OCI-M2 (cell line): ENCODE data around the gene CFAP90.

ENCODE experiments used
- DNase-seq: peaks from one replicate; lab custom pipeline; 2025; ENCODE audit not compliant: unreplicated experiment; lab: John Stamatoyannopoulos, UW

The CFAP90 gene

DNA sequence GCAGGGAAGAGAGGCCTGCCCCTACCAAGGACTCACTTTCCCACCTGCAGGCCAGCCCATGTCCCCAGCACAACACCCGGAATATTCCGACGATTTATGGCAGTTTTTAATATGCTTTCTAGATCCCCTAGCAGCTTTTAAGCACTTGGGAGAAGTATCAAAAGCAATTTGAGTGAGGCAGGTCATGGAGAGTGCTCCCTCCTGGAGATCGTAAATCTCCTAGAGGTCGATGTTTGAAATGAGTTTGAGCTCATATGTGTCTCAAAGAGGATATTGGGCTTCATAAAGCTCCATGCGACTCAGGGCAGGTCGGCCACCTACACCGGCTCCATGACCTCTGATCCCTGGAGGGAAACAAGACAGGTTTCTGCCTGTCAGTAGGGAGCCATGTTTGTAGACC lies 27.3 kb downstream of the CFAP90 start:
- DNase-seq = no peak

DNA sequence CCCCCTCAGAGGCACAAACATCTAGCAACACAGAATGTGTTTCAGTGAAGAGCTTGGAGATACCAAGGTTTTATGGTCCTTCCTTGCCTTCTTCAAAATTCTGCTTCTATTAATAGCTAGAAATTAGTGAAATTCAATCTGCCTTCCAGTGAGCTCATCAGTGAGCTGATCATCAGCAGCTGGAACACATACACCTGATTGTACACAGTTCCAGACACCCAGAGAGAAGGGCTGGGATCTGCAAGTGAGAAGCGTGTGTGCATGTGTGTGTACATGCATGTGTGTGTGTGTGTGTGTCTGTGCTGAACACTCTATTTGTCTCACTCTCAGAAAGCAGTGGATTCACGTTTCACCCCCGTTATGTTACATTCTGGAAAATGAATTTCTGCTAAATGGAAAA lies 28.5 kb downstream of the CFAP90 start:
- no peak for DNase-seq

DNA sequence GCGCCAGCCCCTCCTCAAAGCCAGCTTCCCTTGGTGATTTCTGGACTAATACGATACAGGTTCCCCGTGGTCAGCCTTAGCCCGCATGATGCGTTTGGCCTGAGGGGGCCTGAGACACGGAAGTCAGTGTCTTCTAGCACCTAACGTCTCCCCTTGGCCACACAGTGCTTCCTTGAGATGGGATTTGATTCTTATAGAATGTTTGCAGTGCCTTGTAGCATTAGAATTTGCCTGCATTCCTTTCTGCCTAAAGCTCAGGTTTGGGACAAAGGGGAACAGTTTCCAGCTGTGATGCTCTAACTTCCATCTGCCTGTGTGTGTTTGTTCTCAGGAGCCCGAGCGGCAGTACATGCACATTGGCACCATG lies 34.4 kb downstream of the CFAP90 start:
- no peak for DNase-seq

DNA sequence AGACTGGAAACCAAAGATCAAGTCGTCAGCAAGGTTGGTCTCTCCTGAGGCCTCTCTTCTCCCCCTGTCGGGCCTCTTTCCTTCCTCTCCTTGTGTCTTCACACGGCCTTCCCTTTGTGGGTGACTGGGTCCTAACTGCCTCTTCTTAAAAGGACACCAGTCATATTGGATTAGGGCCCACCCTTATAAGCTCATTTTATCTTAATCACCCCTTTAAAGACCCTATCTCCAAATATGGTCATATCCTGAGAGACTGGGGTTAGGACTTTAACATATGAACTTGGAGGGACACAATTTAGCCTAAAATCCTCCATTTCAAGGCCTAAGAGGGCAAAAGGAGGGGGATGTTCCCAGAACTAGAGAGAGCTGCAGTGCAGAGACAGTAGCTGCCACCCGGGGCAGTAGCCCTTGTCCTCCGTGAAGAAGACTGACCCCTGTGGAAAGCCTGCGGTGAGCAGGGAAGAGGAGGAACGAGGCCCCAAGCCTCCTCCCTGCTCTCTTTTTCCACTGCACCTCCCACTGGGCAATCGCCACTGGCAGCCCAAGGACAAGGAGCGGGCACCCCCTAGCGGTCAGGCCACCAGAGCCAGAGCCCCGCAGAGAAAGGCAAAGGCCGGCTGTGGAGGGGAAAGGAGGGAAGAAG lies 34.9 kb downstream of the CFAP90 start:
- no peak for DNase-seq

GRCh38 chr5:7814816-7815215 lies 36.1 kb downstream of the CFAP90 start:
- DNase-seq = no peak

DNA sequence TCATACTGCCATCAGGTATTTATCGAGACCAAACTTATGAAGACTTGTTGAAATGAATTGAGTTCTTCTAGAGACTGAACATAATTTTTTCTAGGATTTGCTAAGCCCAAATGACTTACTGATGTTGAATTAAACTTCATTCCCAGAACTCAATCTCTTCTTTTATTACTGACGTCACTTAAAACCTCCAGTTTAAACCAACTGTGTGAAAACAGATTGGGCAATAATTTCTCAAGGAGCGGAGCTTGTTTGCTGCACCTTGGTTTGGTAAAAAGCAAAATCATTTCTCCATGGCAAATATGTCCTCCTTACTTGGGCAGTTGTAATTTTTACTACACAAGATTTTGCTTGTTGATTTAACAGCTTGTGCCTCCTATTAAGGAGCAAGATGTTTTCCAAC lies 37.4 kb downstream of the CFAP90 start:
- no peak for DNase-seq

DNA sequence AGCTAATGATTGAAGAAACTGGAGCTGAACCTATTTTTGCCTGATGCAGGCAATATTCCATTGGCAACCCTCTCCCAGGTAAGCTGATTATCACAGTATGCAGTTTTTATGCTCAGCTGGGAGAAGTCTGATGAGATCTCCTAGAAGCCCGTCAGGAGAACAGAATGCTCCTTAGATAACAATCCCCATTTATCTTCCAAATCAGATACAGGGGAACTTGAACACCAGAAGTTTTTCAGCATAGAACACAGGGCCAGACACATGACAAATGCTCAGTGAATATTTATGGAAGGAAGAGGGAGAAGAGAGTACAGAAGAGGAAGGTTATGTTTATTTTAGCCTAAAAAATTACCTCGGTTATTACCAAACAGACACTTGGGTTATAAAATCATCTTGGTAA lies 37.9 kb downstream of the CFAP90 start:
- DNase-seq = no peak

GRCh38 chr5:7811715-7812114 lies 39.2 kb downstream of the CFAP90 start:
- no peak for DNase-seq

GRCh38 chr5:7808998-7809397 lies 41.9 kb downstream of the CFAP90 start:
- DNase-seq = no peak

DNA sequence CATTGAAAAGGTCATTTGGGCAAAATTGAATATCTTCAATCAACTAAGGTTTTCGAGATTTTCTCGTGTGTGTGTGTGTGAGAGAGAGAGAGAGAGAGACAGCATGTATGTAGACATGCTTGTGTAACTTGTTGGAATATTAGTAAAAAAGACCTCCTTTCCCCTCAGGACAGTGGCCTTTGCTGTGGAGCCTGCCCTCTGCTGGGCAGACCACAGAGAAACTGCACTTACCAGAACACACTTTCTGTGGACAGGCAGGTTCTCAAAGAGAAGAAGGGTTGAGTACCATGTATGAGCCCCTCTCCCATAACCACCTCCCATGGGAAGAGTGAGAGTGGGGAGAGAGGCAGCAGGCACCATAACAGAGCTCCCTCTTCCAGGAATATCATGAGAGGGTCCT lies 45.6 kb downstream of the CFAP90 start:
- DNase-seq = no peak

- no peak for DNase-seq
These were observed 47.0 kb downstream of the CFAP90 start for GRCh38 chr5:7803937-7804336.

GRCh38 chr5:7802855-7803254 lies 48.1 kb downstream of the CFAP90 start:
- no peak for DNase-seq

DNA sequence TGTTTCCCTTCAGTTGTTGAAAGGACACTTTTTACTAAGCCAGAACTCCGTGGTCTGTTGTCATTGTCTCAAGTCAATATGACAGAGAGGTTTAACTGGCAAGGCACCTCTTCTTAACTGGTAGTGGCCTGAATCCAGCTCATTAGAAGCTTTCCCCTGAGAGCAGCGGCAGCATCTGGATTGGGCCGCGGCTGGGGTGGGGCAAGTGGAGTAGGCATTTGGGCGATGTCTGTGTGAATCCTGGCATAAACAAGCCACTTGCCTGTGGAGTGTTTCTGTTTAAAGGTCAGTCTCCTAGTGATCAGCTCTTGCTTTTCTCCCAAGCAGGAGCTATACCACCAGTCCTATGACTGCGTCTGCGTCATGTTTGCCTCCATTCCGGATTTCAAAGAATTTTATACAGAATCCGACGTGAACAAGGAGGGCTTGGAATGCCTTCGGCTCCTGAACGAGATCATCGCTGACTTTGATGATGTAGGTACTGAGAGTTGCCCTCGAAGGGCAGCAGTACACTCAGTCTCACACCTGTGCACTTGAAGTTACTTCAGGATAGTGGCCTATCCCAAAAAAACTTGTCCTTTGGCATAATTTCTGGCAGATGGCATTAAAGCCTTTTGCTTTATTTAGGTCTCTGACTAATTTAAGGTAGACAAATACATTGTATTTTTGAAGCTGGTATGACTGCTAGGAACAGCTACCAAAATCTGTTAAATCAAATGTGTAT lies 48.9 kb downstream of the CFAP90 start:
- DNase-seq = no peak

DNA sequence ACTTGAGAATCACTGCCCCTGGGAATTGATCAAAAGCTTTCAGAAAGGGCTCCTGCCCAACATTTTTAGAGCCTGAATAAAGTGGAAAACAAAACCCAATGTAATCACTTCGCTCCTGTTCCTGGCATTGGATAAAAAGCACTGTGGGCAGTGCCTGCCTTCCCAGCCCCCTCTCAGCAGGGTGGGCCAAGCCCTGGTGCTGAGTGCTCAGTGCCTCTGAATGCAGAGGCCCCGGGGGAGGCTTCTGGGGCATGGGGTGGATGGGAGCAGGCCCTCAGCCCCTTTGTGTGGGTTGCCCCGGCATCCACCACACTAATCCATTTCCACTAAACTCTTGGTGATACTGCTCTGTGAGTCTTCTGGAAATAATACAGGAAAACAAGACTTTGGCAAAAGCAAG lies 55.6 kb downstream of the CFAP90 start:
- no peak for DNase-seq

- DNase-seq = no peak
These were observed 56.1 kb downstream of the CFAP90 start for GRCh38 chr5:7794823-7795222.

DNA sequence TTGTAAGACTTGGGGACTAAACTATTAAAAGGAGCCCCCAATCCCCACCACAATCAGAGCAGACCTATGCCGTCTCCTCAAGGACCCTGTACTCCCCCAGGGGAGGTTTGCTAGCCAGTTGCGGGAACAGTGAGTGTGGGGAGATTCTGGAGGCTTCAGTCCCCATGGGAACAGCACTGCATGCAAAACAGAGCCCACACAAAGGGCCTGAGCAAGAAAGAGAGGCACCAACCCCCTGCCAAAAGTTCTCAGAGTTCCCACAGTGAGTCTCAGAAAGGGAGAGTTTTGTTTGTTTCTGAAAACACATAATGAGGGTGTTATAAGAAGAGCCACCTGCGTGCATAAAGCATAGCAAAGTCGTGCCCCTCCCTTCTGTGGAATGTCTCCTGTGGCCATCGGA lies 56.6 kb downstream of the CFAP90 start:
- DNase-seq = no peak

DNA sequence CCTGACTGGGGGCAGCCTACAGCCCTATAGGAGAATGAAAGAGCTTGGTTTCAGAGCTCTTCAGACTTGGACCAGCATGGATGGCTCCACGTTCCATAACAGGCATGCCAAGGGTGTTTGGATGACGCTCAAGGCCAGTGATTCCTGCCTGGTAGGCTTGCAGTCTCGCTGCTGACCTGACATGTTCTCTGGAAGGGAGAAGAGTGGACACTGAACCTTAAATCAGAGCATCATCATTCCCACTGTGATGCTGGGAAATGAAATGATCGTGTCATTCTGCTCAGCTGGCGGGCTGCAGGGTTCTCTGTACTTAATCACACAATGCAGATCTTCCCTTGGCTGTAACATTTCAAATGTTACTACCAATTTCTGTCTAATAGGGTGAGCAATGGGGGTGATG lies 57.0 kb downstream of the CFAP90 start:
- no peak for DNase-seq

- no peak for DNase-seq
These were observed 61.4 kb downstream of the CFAP90 start for GRCh38 chr5:7789567-7789966.

GRCh38 chr5:7787770-7788169 lies 63.2 kb downstream of the CFAP90 start:
- no peak for DNase-seq

GRCh38 chr5:7784683-7785380 lies 66.1 kb downstream of the CFAP90 start:
- DNase-seq = no peak

GRCh38 chr5:7781899-7782298 lies 69.0 kb downstream of the CFAP90 start:
- no peak for DNase-seq
